SK-N-SH (cell line): Measurements from ENCODE around the gene THADA.
"Not testable (repeated sequence)": the region's sequence is repeated elsewhere in the genome, so short reads cannot be mapped to it uniquely, and the experiment has no call there.

Experiments
- EZH2phosphoT487 ChIP-seq: fragments of 200-600 bp; sonication (generic); IDR thresholded peaks from 2 replicates; pipeline ENCODE4 v1.6.1; 2017; ENCODE audit warnings: low read depth, mixed run types, mild to moderate bottlenecking, antibody characterized with exemption, moderate library complexity, borderline replicate concordance
- MXI1 ChIP-seq: IDR thresholded peaks from 2 replicates; pipeline ENCODE4 v1.6.1; 2012; ENCODE audit warnings: mild to moderate bottlenecking, low read depth, low read length, improper control_type of control experiment
- POLR2AphosphoS5 ChIP-seq: IDR thresholded peaks from 2 replicates; pipeline ENCODE4 v1.6.1; 2012; ENCODE audit warnings: low read depth, low read length
- RFX5 ChIP-seq: IDR thresholded peaks from 2 replicates; pipeline ENCODE4 v1.6.1; 2012; ENCODE audit warnings: mild to moderate bottlenecking, improper control_type of control experiment, low read length
- TEAD4 ChIP-seq: IDR thresholded peaks from 2 replicates; pipeline ENCODE4 v1.4.0; 2012; ENCODE audit warnings: mild to moderate bottlenecking, borderline replicate concordance; ENCODE audit not compliant: insufficient read depth
- TF ChIP-seq, protein P1 (sequence below): fragments of 200-600 bp; sonication (generic); IDR thresholded peaks from 2 replicates; pipeline ENCODE4 v1.6.1; 2017; ENCODE audit warnings: antibody characterized with exemption, mild to moderate bottlenecking, moderate library complexity
- TF ChIP-seq, protein P2 (sequence below): IDR thresholded peaks from 2 replicates; pipeline ENCODE4 v1.4.0; 2012; ENCODE audit warnings: low read depth
- TF ChIP-seq, protein P3 (sequence below): IDR thresholded peaks from 2 replicates; pipeline ENCODE4 v1.4.0; 2012; ENCODE audit warnings: low read depth, borderline replicate concordance

DNA sequence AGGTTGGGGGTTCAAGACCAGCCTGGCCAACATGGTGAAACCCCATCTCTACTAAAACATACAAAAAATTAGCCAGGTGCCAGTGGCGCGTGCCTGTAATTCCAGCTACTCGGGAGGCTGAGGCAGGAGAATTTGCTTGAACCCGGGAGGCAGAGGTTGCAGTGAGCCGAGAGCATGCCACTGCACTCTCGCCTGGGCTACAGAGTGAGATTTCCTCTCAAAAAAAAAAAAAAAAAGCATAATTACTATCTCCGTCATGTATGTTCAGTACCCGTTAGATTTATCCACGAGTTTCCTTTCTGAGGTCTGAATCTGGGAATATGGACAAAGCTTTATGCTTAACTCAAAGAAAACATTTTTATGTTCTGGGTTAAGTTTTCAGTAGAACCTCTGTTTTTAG, 209.2 kb downstream of the THADA start:
- TF ChIP-seq POLR2AphosphoS5, RFX5, TEAD4, EZH2phosphoT487, MXI1: not testable (repeated sequence)
- TF ChIP-seq, protein P1, sequence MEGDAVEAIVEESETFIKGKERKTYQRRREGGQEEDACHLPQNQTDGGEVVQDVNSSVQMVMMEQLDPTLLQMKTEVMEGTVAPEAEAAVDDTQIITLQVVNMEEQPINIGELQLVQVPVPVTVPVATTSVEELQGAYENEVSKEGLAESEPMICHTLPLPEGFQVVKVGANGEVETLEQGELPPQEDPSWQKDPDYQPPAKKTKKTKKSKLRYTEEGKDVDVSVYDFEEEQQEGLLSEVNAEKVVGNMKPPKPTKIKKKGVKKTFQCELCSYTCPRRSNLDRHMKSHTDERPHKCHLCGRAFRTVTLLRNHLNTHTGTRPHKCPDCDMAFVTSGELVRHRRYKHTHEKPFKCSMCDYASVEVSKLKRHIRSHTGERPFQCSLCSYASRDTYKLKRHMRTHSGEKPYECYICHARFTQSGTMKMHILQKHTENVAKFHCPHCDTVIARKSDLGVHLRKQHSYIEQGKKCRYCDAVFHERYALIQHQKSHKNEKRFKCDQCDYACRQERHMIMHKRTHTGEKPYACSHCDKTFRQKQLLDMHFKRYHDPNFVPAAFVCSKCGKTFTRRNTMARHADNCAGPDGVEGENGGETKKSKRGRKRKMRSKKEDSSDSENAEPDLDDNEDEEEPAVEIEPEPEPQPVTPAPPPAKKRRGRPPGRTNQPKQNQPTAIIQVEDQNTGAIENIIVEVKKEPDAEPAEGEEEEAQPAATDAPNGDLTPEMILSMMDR = not testable (repeated sequence)
- TF ChIP-seq, protein P2, sequence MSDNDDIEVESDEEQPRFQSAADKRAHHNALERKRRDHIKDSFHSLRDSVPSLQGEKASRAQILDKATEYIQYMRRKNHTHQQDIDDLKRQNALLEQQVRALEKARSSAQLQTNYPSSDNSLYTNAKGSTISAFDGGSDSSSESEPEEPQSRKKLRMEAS = not testable (repeated sequence)
- TF ChIP-seq, protein P3, sequence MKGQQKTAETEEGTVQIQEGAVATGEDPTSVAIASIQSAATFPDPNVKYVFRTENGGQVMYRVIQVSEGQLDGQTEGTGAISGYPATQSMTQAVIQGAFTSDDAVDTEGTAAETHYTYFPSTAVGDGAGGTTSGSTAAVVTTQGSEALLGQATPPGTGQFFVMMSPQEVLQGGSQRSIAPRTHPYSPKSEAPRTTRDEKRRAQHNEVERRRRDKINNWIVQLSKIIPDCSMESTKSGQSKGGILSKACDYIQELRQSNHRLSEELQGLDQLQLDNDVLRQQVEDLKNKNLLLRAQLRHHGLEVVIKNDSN = not testable (repeated sequence)
